Suprapubic skin (tissue), 3 donors: ENCODE data around the gene NSA2.

Experiments
- CTCF ChIP-seq, 2 donors: fragments of 200-600 bp in 1 of 2; fragments of 450-650 bp in 1 of 2; sonication (generic) in 1 of 2; IDR thresholded peaks; one replicate each; pipeline ENCODE4 v1.5.1; 2016 to 2019; ENCODE audit warnings: antibody characterized with exemption in 2 of 2, mild to moderate bottlenecking in 1 of 2, moderate library complexity in 1 of 2
- POLR2A ChIP-seq, 2 donors: fragments of 450-650 bp; IDR thresholded peaks; one replicate each; pipeline ENCODE4 v1.6.1; 2017; ENCODE audit warnings: antibody characterized with exemption in 2 of 2, mild to moderate bottlenecking in 2 of 2, moderate library complexity in 2 of 2

- TF ChIP-seq POLR2A (IDR thresholded peaks at IDR 0.05) (no peak), CTCF (IDR thresholded peaks at IDR 0.05) (no peak)
Observed at GRCh38 chr5:74762599-74762998, 4.5 kb upstream of the NSA2 start.
